C4-2B (cell line): Measurements from ENCODE around the gene DLX2.

ENCODE experiments used
- ZFX ChIP-seq: fragments of 450-650 bp; IDR thresholded peaks from 2 replicates; pipeline ENCODE4 v1.6.1; 2017
- TF ChIP-seq, protein P1 (sequence below): fragments of 450-650 bp; conservative IDR thresholded peaks from 2 replicates; pipeline ENCODE4 v1.5.1; 2017; ENCODE audit warnings: mild to moderate bottlenecking

DNA sequence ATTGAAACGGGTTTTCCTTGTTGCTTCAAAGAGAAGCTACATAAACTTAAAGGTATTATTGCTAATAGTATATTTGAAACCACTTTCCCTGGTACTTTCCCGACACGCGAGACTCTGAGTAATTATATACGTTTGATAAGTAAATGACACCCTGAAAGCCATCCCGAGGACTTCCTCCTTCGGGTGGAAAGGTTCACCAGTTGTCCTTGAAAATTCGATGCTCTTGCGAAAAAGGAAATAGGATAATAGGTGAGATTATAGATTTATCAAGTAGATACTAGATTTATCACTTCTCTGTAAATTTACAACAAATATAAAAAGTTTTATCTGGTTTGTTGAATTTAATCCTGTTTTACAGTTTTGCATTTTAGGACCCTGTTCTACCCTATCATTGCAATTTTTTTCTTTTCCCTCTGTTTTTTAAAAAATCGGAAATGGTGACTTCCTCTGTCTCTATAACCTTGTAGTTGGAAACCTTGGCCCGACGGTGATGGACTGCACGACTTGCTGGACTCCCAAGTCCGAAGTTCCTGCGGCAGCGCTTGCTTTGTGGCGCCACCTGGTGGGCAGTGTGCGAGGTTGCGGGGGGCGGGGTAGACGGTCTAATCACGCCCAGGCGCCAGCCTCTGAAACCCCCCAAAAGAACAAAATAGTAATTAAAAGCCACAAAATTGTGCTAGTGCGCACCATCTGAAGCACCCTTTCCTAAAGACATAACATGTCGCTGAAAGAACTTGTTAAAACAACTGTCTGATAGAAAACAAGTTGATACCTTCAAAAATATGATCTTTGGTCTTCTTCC, 972 bp upstream of the DLX2 start:
- TF ChIP-seq, protein P1, sequence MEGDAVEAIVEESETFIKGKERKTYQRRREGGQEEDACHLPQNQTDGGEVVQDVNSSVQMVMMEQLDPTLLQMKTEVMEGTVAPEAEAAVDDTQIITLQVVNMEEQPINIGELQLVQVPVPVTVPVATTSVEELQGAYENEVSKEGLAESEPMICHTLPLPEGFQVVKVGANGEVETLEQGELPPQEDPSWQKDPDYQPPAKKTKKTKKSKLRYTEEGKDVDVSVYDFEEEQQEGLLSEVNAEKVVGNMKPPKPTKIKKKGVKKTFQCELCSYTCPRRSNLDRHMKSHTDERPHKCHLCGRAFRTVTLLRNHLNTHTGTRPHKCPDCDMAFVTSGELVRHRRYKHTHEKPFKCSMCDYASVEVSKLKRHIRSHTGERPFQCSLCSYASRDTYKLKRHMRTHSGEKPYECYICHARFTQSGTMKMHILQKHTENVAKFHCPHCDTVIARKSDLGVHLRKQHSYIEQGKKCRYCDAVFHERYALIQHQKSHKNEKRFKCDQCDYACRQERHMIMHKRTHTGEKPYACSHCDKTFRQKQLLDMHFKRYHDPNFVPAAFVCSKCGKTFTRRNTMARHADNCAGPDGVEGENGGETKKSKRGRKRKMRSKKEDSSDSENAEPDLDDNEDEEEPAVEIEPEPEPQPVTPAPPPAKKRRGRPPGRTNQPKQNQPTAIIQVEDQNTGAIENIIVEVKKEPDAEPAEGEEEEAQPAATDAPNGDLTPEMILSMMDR, result peak; percentile 95
- no peak for TF ChIP-seq ZFX
